ELF-1 (cell line): Measurements from ENCODE around the gene LUZP2.
A peak's percentile ranks its signal among the peaks of the same experiment; 100 is the strongest.
"Not testable (repeated sequence)": the region's sequence is repeated elsewhere in the genome, so short reads cannot be mapped to it uniquely, and the experiment has no call there.

Experiments used
- DNase-seq: peaks from one replicate; pipeline ENCODE4 v3.0.0-alpha.2; 2016; ENCODE audit warnings: low read depth, low spot score

Gene LUZP2

DNA sequence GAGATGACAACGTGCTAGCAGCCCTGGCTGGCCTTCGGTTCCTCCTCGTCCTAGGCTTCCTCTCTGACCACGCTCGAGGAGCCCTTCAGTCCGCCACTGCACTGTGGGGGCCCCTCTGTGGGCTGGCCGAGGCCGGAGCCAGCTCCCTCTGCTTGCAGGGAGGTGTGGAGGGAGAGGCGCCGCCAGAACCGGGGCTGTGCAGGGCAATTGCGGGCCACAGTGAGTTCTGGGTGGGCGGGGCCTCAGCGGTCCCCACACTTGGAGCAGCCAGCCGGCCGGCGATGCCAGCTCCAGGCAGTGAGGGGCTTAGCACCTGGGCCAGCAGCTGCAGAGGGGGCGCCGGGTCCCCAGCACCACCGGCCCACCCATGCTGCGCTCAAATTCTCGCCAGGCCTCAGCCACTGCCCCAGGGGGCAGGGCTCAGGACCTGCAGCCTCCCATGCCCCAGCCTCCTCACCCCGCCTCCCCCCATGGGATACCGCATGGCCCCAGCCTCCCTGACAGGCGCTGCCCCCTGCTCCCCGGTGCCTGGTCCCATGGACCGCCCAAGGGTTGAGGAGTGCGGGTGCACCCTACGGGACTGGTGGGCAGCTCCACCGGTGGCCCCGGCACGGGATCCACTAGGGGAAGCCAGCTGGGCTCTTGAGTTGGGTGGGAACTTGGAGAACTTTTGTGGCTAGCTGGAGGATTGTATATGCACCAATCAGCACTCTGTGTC, 399.4 kb downstream of the LUZP2 start:
- DNase-seq: no peak

- no peak for DNase-seq
These were observed 403.7 kb downstream of the LUZP2 start for GRCh38 chr11:24900514-24900913.

DNA sequence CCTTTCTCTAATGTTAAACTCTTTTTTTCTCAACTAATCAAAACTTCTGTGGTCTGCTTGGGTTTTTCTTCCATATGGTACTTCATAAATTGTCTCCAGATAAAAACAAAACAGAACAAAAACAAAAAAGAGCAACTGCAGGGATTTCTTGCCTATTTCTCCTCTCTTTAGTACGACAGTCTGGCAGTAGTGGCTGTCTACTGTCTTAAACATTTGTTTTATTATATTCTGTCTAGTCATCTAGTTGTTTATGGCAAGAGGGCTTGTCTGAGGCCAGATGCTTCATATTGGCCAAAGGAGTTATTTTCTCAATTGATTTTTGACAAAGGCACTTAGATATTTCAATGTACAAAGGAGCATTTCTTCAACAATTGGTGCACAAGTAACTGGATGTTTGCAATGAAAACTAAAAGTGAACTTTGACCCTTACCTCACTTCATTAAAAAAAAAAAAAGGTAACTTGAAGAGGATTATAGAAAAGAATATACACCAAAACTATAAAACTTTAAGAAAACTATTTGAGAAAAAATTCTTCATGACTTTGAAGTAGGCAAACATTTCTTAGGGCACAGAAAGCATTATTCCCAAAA, 404.2 kb downstream of the LUZP2 start:
- DNase-seq: no peak

GRCh38 chr11:24903555-24903954, 406.7 kb downstream of the LUZP2 start:
- no peak for DNase-seq

DNA sequence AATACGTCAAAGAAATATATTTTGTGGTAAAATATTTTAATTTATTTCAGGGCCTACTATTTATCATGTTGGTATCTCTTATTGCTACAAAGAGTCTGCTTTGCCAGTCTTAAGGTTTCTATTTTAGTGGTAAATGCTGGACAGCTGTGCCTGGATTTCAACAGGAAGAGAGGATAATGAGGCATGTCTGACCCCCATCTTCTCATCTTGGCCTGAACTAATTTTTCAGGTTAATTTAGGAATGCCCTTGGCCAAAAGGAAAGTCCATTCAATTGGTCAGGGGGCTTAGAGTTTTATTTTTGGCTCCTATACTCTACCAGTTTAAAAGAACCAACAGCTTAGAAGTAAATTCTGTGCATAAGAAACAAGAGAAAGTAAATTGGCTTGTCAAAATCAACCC, 428.2 kb downstream of the LUZP2 start:
- no peak for DNase-seq

- peak; percentile 1 for DNase-seq
These were observed 435.5 kb downstream of the LUZP2 start for GRCh38 chr11:24932110-24933000.

GRCh38 chr11:24934733-24935439, 438.0 kb downstream of the LUZP2 start:
- no peak for DNase-seq

DNA sequence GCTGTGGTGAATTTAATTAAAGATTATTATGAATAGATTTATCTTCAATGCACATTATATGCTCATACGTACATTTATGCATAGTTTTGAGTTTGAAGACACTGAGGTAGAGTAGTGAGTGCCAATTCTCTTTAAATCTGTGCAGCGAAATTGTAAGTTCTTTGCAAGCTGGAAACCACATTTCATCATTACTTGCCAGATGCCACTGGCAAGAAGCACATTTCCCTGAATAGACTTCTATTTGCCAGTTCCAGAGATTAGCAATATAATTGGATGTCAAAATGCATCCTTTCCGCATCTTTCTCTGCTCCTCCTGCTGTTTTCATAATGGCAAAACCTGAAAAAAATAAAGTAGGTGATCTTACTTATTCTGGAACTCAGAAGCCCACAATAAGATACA, 448.0 kb downstream of the LUZP2 start:
- DNase-seq: no peak

DNA sequence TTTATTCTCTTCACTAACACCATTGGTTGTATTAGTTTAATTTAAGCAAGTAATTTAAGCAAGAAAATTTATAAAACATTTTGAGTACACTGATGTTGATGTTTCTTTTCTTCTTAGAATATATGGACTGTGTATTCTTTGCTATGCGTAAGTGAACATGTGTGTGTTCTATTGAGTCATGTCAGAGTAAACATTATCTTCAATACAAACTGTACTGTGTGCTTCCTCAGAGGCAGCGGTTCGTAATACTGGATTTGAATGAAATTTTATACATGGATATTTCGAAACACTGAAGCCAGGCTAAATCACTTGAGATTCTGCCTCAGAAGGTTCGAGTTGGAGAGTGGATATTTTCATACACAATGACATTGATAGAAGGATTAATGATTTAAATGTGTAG, 452.6 kb downstream of the LUZP2 start:
- no peak for DNase-seq

GRCh38 chr11:24963852-24964251, 467.0 kb downstream of the LUZP2 start:
- DNase-seq: no peak

- DNase-seq: no peak
These were observed 468.9 kb downstream of the LUZP2 start for GRCh38 chr11:24965748-24966147.

DNA sequence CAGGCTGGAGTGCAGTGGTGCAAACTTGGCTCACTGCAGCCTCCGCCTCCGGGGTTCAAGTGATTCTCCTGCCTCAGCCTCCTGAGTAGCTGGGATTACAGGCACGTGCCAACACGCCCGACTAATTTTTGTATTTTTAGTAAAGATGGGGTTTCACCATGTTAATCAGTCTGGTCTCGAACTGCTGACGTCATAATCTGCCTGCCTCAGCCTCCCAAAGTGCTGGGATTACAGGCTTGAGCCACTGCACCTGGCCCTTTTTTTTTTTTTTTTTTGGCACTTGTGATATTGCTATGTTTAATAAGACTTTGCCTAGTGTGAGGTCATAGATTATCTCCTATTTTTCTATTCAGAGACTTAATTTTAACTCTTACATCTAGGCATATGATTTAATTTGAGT, 497.1 kb downstream of the LUZP2 start:
- DNase-seq: not testable (repeated sequence)

DNA sequence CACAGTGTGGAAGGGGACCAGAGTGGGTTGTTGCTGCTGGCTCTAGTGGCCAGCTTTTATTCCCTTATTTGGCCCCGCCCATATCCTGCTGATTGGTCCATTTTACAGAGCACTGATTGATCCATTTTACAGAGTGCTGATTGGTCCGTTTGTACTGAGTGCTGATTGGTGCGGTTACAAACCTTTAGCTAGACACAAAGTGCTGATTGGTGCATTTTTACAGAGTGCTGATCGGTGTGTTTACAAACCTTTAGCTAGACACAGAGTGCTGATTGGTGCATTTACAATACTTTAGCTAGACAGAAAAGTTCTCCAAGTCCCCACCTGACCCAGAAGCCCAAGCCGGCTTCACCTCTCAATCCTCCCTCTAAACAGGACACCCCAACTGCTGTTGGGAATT, 503.1 kb downstream of the LUZP2 start:
- DNase-seq: not testable (repeated sequence)

DNA sequence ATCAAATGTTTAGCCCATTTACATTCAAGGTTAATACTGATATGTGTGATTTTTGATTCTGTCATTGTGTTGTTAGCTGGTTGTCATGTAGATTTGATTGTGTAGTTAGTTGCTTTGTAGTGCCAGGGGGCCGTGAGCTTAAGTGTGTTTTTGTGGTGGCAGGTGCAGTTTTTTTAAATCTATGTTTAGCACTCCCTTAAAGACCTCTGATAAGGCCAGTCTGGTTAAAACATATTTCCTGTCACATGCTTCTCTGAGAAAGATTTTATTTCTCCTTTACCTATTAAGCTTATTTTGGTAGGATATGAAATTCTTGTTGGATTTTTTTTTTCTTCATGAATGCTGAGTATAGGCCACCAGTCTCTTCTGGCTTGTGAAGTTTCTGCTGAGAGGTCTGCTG, 540.6 kb downstream of the LUZP2 start:
- DNase-seq: no peak

DNA sequence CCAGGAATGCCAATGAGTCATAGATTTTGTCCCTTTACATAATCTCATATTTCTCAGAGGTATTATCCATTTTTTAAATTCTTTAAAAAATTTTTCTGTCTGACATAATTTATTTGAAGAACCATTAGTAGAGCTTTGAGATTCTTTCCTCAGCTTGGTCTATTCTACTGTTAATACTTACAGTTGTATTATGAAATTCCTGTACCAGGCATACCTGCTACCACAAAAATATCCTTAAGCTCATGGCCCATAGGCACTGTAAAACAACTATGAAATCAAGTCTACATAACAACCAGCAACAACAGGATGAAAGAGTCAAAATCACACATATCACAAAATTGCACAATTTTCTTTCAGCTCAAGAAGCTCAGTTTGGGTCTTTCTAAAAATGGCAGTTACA, 541.3 kb downstream of the LUZP2 start:
- no peak for DNase-seq

DNA sequence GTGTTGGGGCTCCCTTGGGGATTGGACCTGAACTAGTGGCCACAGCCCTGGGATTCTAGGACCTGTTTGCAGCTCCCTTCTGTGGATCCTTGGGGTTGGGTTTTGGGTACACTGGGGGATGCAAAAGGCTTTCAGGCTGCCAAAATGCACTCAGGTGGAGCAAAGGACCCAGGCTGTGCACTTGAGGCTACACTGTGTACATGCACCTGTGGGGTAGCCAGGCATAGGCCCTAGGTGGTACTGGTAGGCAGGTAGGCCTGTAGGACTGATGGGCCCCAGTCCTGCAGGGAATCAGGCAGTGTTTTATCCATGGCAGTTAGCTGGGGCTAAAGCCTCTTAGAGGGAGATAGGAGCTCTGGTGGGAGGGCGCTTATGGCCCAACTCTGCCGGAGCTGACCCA, 542.3 kb downstream of the LUZP2 start:
- DNase-seq: no peak

- DNase-seq: no peak
These were observed 551.8 kb downstream of the LUZP2 start for GRCh38 chr11:25048632-25049031.

DNA sequence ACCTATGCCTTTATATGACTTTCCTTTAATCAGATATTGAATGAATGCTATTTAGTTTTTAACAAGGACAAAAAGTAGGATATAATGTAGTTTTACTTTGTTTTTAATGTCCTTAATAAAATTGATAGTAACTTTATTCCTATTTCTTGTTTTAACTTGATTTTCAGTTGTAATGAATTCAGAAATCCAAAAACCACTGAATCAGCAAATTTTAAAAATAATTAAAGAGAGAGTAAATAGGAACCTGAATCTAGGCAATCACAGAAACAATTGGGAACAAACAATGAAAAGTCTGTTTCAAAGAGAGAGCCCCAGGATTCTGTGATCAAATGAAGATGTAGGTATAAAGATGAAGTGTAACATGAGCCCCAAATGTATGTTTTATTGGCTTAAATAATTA, 556.0 kb downstream of the LUZP2 start:
- no peak for DNase-seq

DNA sequence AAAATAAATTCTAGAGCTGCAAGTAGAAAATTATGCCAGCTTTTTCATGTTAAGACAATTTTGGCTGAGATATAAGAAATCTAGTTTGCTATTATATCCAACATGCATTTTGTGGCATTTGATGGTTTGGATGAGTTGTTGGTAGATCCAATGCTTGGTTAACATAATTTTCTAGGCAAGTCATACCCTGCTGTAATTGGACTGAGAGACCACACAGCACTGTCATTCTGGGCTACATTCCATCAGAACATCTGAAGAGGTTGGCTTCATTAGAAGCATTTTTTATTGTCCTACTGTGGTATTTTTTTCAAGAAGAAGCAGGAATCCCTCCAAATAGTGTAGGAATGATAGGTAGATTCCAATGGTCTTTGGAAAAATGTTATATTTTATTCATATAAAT, 561.0 kb downstream of the LUZP2 start:
- DNase-seq: no peak

DNA sequence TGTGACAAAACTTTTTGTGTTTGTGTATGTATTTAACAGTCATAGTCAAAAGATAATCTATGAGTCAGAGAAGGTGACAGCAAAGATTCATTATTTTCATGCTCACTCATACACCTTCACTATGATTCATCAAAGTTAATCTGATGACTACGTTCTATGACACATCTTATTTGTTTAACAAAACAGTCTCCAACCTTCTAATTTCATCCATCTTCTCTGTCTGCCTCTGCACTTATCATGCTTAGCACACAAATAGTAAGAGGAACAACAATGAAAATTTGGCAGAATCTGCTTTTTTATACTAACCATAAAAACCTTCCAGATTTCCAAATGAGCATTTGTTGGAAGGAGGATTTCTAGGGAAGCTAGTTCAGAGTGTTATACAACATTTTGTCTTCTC, 568.9 kb downstream of the LUZP2 start:
- no peak for DNase-seq

DNA sequence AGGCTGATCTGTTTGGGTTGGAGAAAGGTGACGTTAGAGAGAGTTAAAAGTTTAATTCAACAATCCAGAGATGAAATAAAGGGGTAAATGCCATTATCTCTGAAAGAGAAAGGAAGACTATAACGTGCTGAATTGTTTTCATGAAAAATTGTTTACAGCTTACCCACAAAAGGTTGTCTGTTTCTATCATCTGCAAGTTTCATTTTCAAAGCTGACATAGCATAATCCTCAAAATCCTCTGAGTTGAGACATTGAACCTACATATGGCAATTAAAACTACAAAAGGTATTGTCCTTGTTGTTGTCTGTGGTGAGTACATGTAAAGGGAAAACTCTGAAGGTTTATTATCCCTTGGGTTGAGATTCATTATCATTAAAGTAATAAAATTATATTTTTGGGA, 569.9 kb downstream of the LUZP2 start:
- DNase-seq: no peak

DNA sequence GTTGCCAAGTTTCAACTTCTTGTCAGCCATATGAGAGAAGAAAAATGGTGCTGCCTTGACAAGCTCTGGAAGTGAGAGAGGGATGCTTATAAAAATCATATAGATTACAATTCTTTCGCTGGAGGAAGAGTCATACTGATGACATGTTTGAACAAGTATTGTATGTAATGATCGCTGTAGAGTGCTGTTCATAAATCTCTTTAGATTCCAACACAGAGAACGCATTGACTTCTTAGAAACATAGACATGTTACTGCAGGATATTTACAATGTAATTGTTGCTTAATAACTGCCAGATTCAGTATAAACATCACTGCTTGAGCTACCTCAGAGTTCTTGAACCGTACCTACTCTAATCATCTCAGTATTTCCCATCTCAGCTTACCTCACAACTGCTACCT, 571.6 kb downstream of the LUZP2 start:
- DNase-seq: no peak
